Hepatocyte (in vitro differentiated cells): ENCODE data around the gene PCNX4. TPM values are rescaled to one million over a fixed set of nuclear protein-coding genes. Genes with fewer than 3 reads are reported as not detected.

Experiments
- DNase-seq: peaks from one replicate; pipeline ENCODE4 v3.0.0-alpha.2; 2016; ENCODE audit warnings: low spot score
- H2AFZ ChIP-seq: fragments of 200-600 bp; sonication (generic); 2 replicates; pipeline ENCODE4 v1.6.0; 2016; ENCODE audit warnings: antibody characterized with exemption, mild to moderate bottlenecking
- H3K27ac ChIP-seq: fragments of 200-600 bp; sonication (generic); 2 replicates; pipeline ENCODE4 v1.5.1; 2016; ENCODE audit warnings: mild to moderate bottlenecking
- H3K27me3 ChIP-seq: fragments of 200-600 bp; sonication (generic); 2 replicates; pipeline ENCODE4 v1.6.1; 2016
- H3K36me3 ChIP-seq: fragments of 200-600 bp; sonication (generic); replicated peaks from 2 replicates; pipeline ENCODE4 v1.5.1; 2016; ENCODE audit warnings: low read depth; ENCODE audit not compliant: insufficient read depth
- H3K4me1 ChIP-seq: fragments of 200-600 bp; sonication (generic); 2 replicates; pipeline ENCODE4 v1.5.1; 2016; ENCODE audit warnings: mild to moderate bottlenecking, moderate library complexity; ENCODE audit not compliant: insufficient read depth
- H3K4me2 ChIP-seq: fragments of 200-600 bp; sonication (generic); 2 replicates; pipeline ENCODE4 v1.6.0; 2016
- H3K4me3 ChIP-seq: fragments of 200-600 bp; sonication (generic); 2 replicates; pipeline ENCODE4 v1.5.1; 2016; ENCODE audit warnings: mild to moderate bottlenecking
- H3K79me2 ChIP-seq: fragments of 200-600 bp; sonication (generic); 2 replicates; pipeline ENCODE4 v1.6.0; 2017; ENCODE audit warnings: mild to moderate bottlenecking
- H3K9me2 ChIP-seq: fragments of 200-600 bp; sonication (generic); replicated peaks from 2 replicates; pipeline ENCODE4 v1.6.0; 2017; ENCODE audit warnings: mild to moderate bottlenecking; ENCODE audit not compliant: insufficient read depth
- H3K9me3 ChIP-seq: fragments of 200-600 bp; sonication (generic); 2 replicates; pipeline ENCODE4 v1.5.1; 2016; ENCODE audit warnings: low read depth, mild to moderate bottlenecking
- H4K20me1 ChIP-seq: fragments of 200-600 bp; sonication (generic); 2 replicates; pipeline ENCODE4 v1.6.0; 2016; ENCODE audit warnings: mild to moderate bottlenecking; ENCODE audit not compliant: insufficient read depth, poor library complexity, severe bottlenecking
- CTCF ChIP-seq: fragments of 200-600 bp; sonication (generic); IDR thresholded peaks from 2 replicates; pipeline ENCODE4 v1.5.1; 2016; ENCODE audit warnings: antibody characterized with exemption, mild to moderate bottlenecking; ENCODE audit not compliant: poor library complexity
- EZH2 ChIP-seq: fragments of 200-600 bp; sonication (generic); IDR thresholded peaks from 2 replicates; pipeline ENCODE4 v1.6.1; 2016; ENCODE audit warnings: antibody characterized with exemption, mild to moderate bottlenecking, borderline replicate concordance
- EZH2phosphoT487 ChIP-seq: fragments of 200-600 bp; sonication (generic); IDR thresholded peaks from one replicate; pipeline ENCODE4 v1.6.1; 2018; ENCODE audit warnings: antibody characterized with exemption, mild to moderate bottlenecking, low read depth, moderate library complexity; ENCODE audit not compliant: unreplicated experiment, severe bottlenecking
- whole genome bisulfite sequencing: methylation state at CpG from one replicate; pipeline ENCODE4 v1.1.6; 2016; ENCODE audit warnings: low lambda C conversion rate; ENCODE audit errors: missing lambda C conversion rate; 5-methylcytosine and 5-hydroxymethylcytosine counted together
- polyA plus RNA-seq: library from polyadenylated mRNA; unstranded; fragments of >200 nt; fragmentation: Nextera tagmentation; extraction: Ambion mirVana; gene quantifications from 2 replicates; pipeline ENCODE4 v1.2.1, GENCODE V29; 2016
- total RNA-seq: library from RNA; depleted of rRNA; stranded (reverse); fragments of >200 nt; gene quantifications from 2 replicates; pipeline ENCODE4 v1.2.3, GENCODE V29; 2014

PCNX4 gene
- total and polyA plus RNA-seq, 2 experiments from 2014 or later: 28.8 to 60.0 TPM

GRCh38 chr14:60212503-60213371 lies 121.0 kb downstream of the PCNX4 start:
- no peaks in the 10 kb centered on the region for H3K9me2 ChIP-seq
- no peak for TF ChIP-seq EZH2
- TF ChIP-seq EZH2phosphoT487: no peak
- TF ChIP-seq CTCF: no peak
- no peaks in the 10 kb centered on the region for H3K79me2 ChIP-seq
- H3K4me2 ChIP-seq: no peak overlapping the region
- H2AFZ ChIP-seq: no peak overlapping the region
- WGBS: 88% methylated on average over 5 of the region's 5 CpGs
- no peaks in the 10 kb centered on the region for H3K36me3 ChIP-seq
- no peaks in the 10 kb centered on the region for H4K20me1 ChIP-seq
- H3K4me3 ChIP-seq: no peak overlapping the region
- no peaks in the 10 kb centered on the region for H3K27me3 ChIP-seq
- no peak overlapping the region for H3K27ac ChIP-seq
- no peaks in the 10 kb centered on the region for H3K4me1 ChIP-seq
- no peaks in the 10 kb centered on the region for H3K9me3 ChIP-seq
- DNase-seq: no peak

GRCh38 chr14:60214003-60214402 lies 122.3 kb downstream of the PCNX4 start:
- DNase-seq: no peak
- no peaks in the 10 kb centered on the region for H3K79me2 ChIP-seq
- no peaks in the 10 kb centered on the region for H3K9me2 ChIP-seq
- H3K27me3 ChIP-seq: no peaks in the 10 kb centered on the region
- H2AFZ ChIP-seq: no peak overlapping the region
- TF ChIP-seq EZH2phosphoT487 (no peak), EZH2 (no peak), CTCF (no peak)
- no peaks in the 10 kb centered on the region for H3K4me1 ChIP-seq
- WGBS: 75% methylated on average over 3 of the region's 3 CpGs
- no peak overlapping the region for H3K4me2 ChIP-seq
- H3K27ac ChIP-seq: no peak overlapping the region
- H4K20me1 ChIP-seq: no peaks in the 10 kb centered on the region
- no peaks in the 10 kb centered on the region for H3K9me3 ChIP-seq
- no peak overlapping the region for H3K4me3 ChIP-seq
- no peaks in the 10 kb centered on the region for H3K36me3 ChIP-seq

- WGBS: 31% methylated on average over 1 of the region's 1 CpG
Observed at GRCh38 chr14:60214415-60215126, 122.8 kb downstream of the PCNX4 start.

More at GRCh38 chr14:60214415-60215126, 122.8 kb downstream of the PCNX4 start:
- Histone ChIP-seq H3K9me2 (no peaks in the 10 kb centered on the region), H3K4me1 (no peaks in the 10 kb centered on the region), H3K79me2 (no peaks in the 10 kb centered on the region), H3K27me3 (no peaks in the 10 kb centered on the region), H2AFZ (no peak overlapping the region), H3K27ac (no peak overlapping the region), H3K4me3 (no peak overlapping the region), H4K20me1 (no peaks in the 10 kb centered on the region), H3K36me3 (no peaks in the 10 kb centered on the region), H3K4me2 (no peak overlapping the region), H3K9me3 (no peaks in the 10 kb centered on the region)
- TF ChIP-seq EZH2 (no peak), EZH2phosphoT487 (no peak), CTCF (no peak)
- no peak for DNase-seq
